Activated naive CD4-positive, alpha-beta T cell treated with anti-CD3 and anti-CD28 coated beads for 36 hours (primary cell): ENCODE measurements around the gene SERINC4. TPM values are rescaled to one million over a fixed set of nuclear protein-coding genes. Genes with fewer than 3 reads are reported as not detected.
A peak's percentile ranks its signal among the peaks of the same experiment; 100 is the strongest.

Experiments
- CTCF ChIA-PET: fragments of 350-600 bp; sonication (Branson Sonifier 250); formaldehyde crosslinking; loops from one replicate; lab custom pipeline; 2021; ENCODE audit warnings: antibody characterized with exemption; lab: Charles Lee
- DNase-seq: peaks from one replicate; pipeline ENCODE4 v3.0.0-alpha.2; 2020
- H3K27ac Mint-ChIP-seq: one replicate; pipeline ENCODE4 v1.8.0; 2021; ENCODE audit warnings: mild to moderate bottlenecking, mixed read lengths
- H3K27me3 Mint-ChIP-seq: one replicate; pipeline ENCODE4 v1.8.0; 2021; ENCODE audit warnings: low read depth, mixed read lengths
- H3K36me3 Mint-ChIP-seq: one replicate; pipeline ENCODE4 v1.8.0; 2021; ENCODE audit warnings: low read depth, mixed read lengths
- H3K4me1 Mint-ChIP-seq: one replicate; pipeline ENCODE4 v1.8.0; 2021; ENCODE audit warnings: low read depth, mixed read lengths
- H3K4me3 Mint-ChIP-seq: one replicate; pipeline ENCODE4 v1.8.0; 2021; ENCODE audit warnings: mild to moderate bottlenecking, moderate library complexity, mixed read lengths
- H3K9me3 Mint-ChIP-seq: one replicate; pipeline ENCODE4 v1.8.0; 2021; ENCODE audit warnings: mixed read lengths
- intact Hi-C: fragments of 100-400 bp; cut with micrococcal nuclease; formaldehyde crosslinking; loops from one replicate; pipeline ENCODE4 v1.15.1; 2023
- total RNA-seq, 2 experiments: library from RNA; stranded (reverse); gene quantifications; one replicate each; pipeline ENCODE4 v1.2.3, GENCODE V29; 2021

Gene SERINC4
- total RNA-seq, 2 experiments from 2014 or later, result 0.14 to 0.15 TPM

GRCh38 chr15:43795197-43795596 is 4.8 kb downstream of the SERINC4 start:
- no peak overlapping the region for H3K27ac Mint-ChIP-seq
- no peaks in the 10 kb centered on the region for H3K27me3 Mint-ChIP-seq
- CTCF ChIA-PET, result interaction anchor here (1.1 to 3.5 kb wide), 2 partner anchors 19 to 33 kb away, joined by 3 to 17 read pairs; partner anchors contain the start of gene ELL3
- H3K4me1 Mint-ChIP-seq, result peaks cover 62% of the 10 kb centered on the region
- no peak overlapping the region for H3K4me3 Mint-ChIP-seq
- intact Hi-C loops, result no loop called here
- DNase-seq, result no peak
- H3K36me3 Mint-ChIP-seq, result peaks cover 70% of the 10 kb centered on the region
- H3K9me3 Mint-ChIP-seq, result no peaks in the 10 kb centered on the region

- CTCF ChIA-PET, result interaction anchor here (3.5 kb wide), 1 partner anchor 18 kb away, joined by 17 read pairs; the partner anchor contains the start of gene ELL3
- H3K27ac Mint-ChIP-seq, result peak overlapping the region; percentile 92
- peaks cover 62% of the 10 kb centered on the region for H3K36me3 Mint-ChIP-seq
- no peaks in the 10 kb centered on the region for H3K27me3 Mint-ChIP-seq
- H3K4me3 Mint-ChIP-seq, result peak overlapping the region; percentile 90
- peaks cover 56% of the 10 kb centered on the region for H3K4me1 Mint-ChIP-seq
- DNase-seq, result no peak
- no peaks in the 10 kb centered on the region for H3K9me3 Mint-ChIP-seq
- intact Hi-C loops, result no loop called here
Observed at GRCh38 chr15:43794269-43795037, 5.6 kb downstream of the SERINC4 start.

- no peak for DNase-seq
- intact Hi-C loops, result no loop called here
- CTCF ChIA-PET, result interaction anchor here (1.0 kb wide), 1 partner anchor 24 kb away, joined by 5 read pairs; no protein-coding TSS in a partner anchor
- Mint-ChIP-seq H3K4me3 (peak overlapping the region; percentile 90), H3K27me3 (no peaks in the 10 kb centered on the region), H3K9me3 (no peaks in the 10 kb centered on the region), H3K36me3 (peaks cover 54% of the 10 kb centered on the region), H3K27ac (peak overlapping the region; percentile 92), H3K4me1 (peaks cover 50% of the 10 kb centered on the region)
Observed at GRCh38 chr15:43793647-43794046, 6.4 kb downstream of the SERINC4 start.

GRCh38 chr15:43792761-43793476 is 7.1 kb downstream of the SERINC4 start:
- intact Hi-C loops, result loop anchor here (1.0 kb wide), 5 partner anchors 7 to 283 kb away; partner anchors contain the start of genes HYPK, MFAP1 and SERINC4
- peaks cover 48% of the 10 kb centered on the region for H3K36me3 Mint-ChIP-seq

GRCh38 chr15:43791993-43792760 is 7.8 kb downstream of the SERINC4 start, which contains the start of gene SERF2:
TSS of gene SERF2 (plus strand) at chr15:43792320. CDS start at chr15:43792377, 57 bp downstream.
- Mint-ChIP-seq H3K4me3 (peak within 1 kb of the TSS; percentile 90), H3K36me3 (peaks cover 48% of the 10 kb centered on the region), H3K9me3 (no peaks in the 10 kb centered on the region), H3K4me1 (peaks cover 39% of the 10 kb centered on the region), H3K27ac (peak within 1 kb of the TSS; percentile 92), H3K27me3 (no peaks in the 10 kb centered on the region)
- CTCF ChIA-PET, result interaction anchor here (0.7 to 1.8 kb wide), 2 partner anchors 10 to 15 kb away, joined by 4 to 5 read pairs; partner anchors contain the start of gene ELL3
- peak; percentile 100 for DNase-seq
- intact Hi-C loops, result loop anchor here (1.0 kb wide), 5 partner anchors 8 to 282 kb away; partner anchors contain the start of genes HYPK, MFAP1 and SERINC4

More at GRCh38 chr15:43792761-43793476, 7.1 kb downstream of the SERINC4 start:
- H3K9me3 Mint-ChIP-seq, result no peaks in the 10 kb centered on the region
- CTCF ChIA-PET, result interaction anchor here (1.0 kb wide), 1 partner anchor 23 kb away, joined by 5 read pairs; no protein-coding TSS in a partner anchor
- no peaks in the 10 kb centered on the region for H3K27me3 Mint-ChIP-seq
- H3K4me3 Mint-ChIP-seq, result peak overlapping the region; percentile 90
- H3K27ac Mint-ChIP-seq, result peak overlapping the region; percentile 92
- H3K4me1 Mint-ChIP-seq, result peaks cover 43% of the 10 kb centered on the region
- peak; percentile 58 for DNase-seq

GRCh38 chr15:43789409-43789808 is 10.6 kb downstream of the SERINC4 start:
- DNase-seq, result no peak
- no peaks in the 10 kb centered on the region for H3K27me3 Mint-ChIP-seq
- CTCF ChIA-PET, result no interaction called here
- no peaks in the 10 kb centered on the region for H3K9me3 Mint-ChIP-seq
- H3K4me3 Mint-ChIP-seq, result no peak overlapping the region
- H3K4me1 Mint-ChIP-seq, result peaks cover 19% of the 10 kb centered on the region
- peaks cover 24% of the 10 kb centered on the region for H3K36me3 Mint-ChIP-seq
- intact Hi-C loops, result no loop called here
- no peak overlapping the region for H3K27ac Mint-ChIP-seq

GRCh38 chr15:43779016-43779415 is 21.0 kb downstream of the SERINC4 start:
- Mint-ChIP-seq H3K4me1 (peaks cover 23% of the 10 kb centered on the region), H3K9me3 (no peaks in the 10 kb centered on the region), H3K27ac (peak overlapping the region; percentile 28), H3K27me3 (no peaks in the 10 kb centered on the region), H3K4me3 (no peak overlapping the region), H3K36me3 (no peaks in the 10 kb centered on the region)
- DNase-seq, result no peak
- intact Hi-C loops, result no loop called here
- CTCF ChIA-PET, result interaction anchor here (0.7 to 1.0 kb wide), 2 partner anchors 8 to 338 kb away, joined by 3 to 8 read pairs; no protein-coding TSS in a partner anchor

- H3K4me1 Mint-ChIP-seq, result peaks cover 23% of the 10 kb centered on the region
- H3K9me3 Mint-ChIP-seq, result no peaks in the 10 kb centered on the region
- intact Hi-C loops, result loop anchor here (1.0 to 2.0 kb wide), 6 partner anchors 8 to 337 kb away; partner anchors contain the start of genes HYPK, SERF2 and SERINC4
Observed at GRCh38 chr15:43777267-43777914, 22.6 kb downstream of the SERINC4 start.

GRCh38 chr15:43776718-43777266 is 23.2 kb downstream of the SERINC4 start, which contains the start of gene ELL3:
TSS of gene ELL3 (minus strand) at chr15:43776966. CDS start at chr15:43776901, 65 bp downstream.
- DNase-seq, result peak; percentile 79
- CTCF ChIA-PET, result interaction anchor here (0.6 to 2.8 kb wide), 10 partner anchors 10 to 385 kb away, joined by 3 to 17 read pairs (median 6); partner anchors contain the start of genes HYPK, MFAP1, SERF2 and SERINC4
- H3K27me3 Mint-ChIP-seq, result no peaks in the 10 kb centered on the region
- H3K4me3 Mint-ChIP-seq, result peak within 1 kb of the TSS; percentile 89
- intact Hi-C loops, result loop anchor here (1.0 to 2.0 kb wide), 6 partner anchors 7 to 336 kb away; partner anchors contain the start of genes HYPK, SERF2 and SERINC4
- H3K4me1 Mint-ChIP-seq, result peaks cover 23% of the 10 kb centered on the region
- peak within 1 kb of the TSS; percentile 84 for H3K27ac Mint-ChIP-seq
- peaks cover 5% of the 10 kb centered on the region for H3K36me3 Mint-ChIP-seq
- no peaks in the 10 kb centered on the region for H3K9me3 Mint-ChIP-seq

More at GRCh38 chr15:43777267-43777914, 22.6 kb downstream of the SERINC4 start:
- Mint-ChIP-seq H3K27me3 (no peaks in the 10 kb centered on the region), H3K36me3 (peaks cover 2% of the 10 kb centered on the region), H3K27ac (peak overlapping the region; percentile 84), H3K4me3 (peak overlapping the region; percentile 89)
- DNase-seq, result peak; percentile 95
- CTCF ChIA-PET, result interaction anchor here (0.6 to 2.8 kb wide), 10 partner anchors 9 to 385 kb away, joined by 3 to 17 read pairs (median 6); partner anchors contain the start of genes HYPK, MFAP1, SERF2 and SERINC4

GRCh38 chr15:43776101-43776717 is 23.8 kb downstream of the SERINC4 start:
- intact Hi-C loops, result loop anchor here (2.0 kb wide), 1 partner anchor 335 kb away; no protein-coding TSS in a partner anchor
- Mint-ChIP-seq H3K4me1 (peaks cover 23% of the 10 kb centered on the region), H3K27ac (peak overlapping the region; percentile 36), H3K4me3 (peak overlapping the region; percentile 89), H3K27me3 (no peaks in the 10 kb centered on the region), H3K9me3 (no peaks in the 10 kb centered on the region), H3K36me3 (peaks cover 9% of the 10 kb centered on the region)
- CTCF ChIA-PET, result interaction anchor here (1.1 to 2.8 kb wide), 7 partner anchors 10 to 52 kb away, joined by 4 to 17 read pairs (median 8); partner anchors contain the start of genes HYPK, SERF2 and SERINC4
- peak; percentile 22 for DNase-seq
